PFSK-1 (cell line): ENCODE results near the gene UFC1.

Source experiments
- POLR2AphosphoS5 ChIP-seq: IDR thresholded peaks from 2 replicates; pipeline ENCODE4 v1.6.1; 2012; ENCODE audit warnings: low read depth, mild to moderate bottlenecking, control low read depth, low read length, moderate library complexity
- SIN3A ChIP-seq: IDR thresholded peaks from 2 replicates; pipeline ENCODE4 v1.6.1; 2012; ENCODE audit warnings: mild to moderate bottlenecking, low read length, moderate library complexity, borderline replicate concordance; ENCODE audit not compliant: insufficient read depth
- TF ChIP-seq, protein P1 (sequence below), 2 experiments: IDR thresholded peaks; 2 replicates each; pipeline versions ENCODE4 v1.6.1 to v1.8.0; 2011 to 2012; ENCODE audit warnings: low read depth in 2 of 2, low read length in 2 of 2, control low read depth in 1 of 2, inconsistent platforms in 1 of 2, mild to moderate bottlenecking in 1 of 2, moderate library complexity in 1 of 2; ENCODE audit not compliant: insufficient read depth in 1 of 2

DNA sequence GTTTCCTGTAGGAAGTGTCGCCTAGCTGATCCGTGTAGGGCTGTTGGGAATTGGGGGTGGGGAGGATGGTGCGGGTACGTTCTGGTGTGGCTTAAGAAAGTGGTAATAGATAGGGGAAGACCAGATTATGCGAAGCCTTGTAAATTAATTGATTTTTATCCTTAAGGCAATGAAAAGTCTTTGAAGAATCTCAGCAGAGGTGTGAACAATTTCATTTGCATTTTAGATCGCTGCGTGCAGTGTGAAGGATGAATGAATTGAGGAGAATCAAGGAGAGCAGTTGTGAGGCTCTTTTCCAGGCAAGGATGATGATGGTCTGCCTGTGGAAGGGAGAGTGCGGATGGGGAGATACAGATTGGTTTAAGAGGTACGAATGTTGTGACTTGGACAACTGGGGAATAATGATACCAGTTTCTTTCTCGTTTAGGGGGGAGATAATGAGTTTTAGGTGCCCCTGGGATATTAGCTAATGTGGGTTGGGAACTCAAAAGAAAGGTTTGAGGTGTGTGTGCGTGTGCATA, 20.5 kb upstream of the UFC1 start:
- TF ChIP-seq, protein P1, sequence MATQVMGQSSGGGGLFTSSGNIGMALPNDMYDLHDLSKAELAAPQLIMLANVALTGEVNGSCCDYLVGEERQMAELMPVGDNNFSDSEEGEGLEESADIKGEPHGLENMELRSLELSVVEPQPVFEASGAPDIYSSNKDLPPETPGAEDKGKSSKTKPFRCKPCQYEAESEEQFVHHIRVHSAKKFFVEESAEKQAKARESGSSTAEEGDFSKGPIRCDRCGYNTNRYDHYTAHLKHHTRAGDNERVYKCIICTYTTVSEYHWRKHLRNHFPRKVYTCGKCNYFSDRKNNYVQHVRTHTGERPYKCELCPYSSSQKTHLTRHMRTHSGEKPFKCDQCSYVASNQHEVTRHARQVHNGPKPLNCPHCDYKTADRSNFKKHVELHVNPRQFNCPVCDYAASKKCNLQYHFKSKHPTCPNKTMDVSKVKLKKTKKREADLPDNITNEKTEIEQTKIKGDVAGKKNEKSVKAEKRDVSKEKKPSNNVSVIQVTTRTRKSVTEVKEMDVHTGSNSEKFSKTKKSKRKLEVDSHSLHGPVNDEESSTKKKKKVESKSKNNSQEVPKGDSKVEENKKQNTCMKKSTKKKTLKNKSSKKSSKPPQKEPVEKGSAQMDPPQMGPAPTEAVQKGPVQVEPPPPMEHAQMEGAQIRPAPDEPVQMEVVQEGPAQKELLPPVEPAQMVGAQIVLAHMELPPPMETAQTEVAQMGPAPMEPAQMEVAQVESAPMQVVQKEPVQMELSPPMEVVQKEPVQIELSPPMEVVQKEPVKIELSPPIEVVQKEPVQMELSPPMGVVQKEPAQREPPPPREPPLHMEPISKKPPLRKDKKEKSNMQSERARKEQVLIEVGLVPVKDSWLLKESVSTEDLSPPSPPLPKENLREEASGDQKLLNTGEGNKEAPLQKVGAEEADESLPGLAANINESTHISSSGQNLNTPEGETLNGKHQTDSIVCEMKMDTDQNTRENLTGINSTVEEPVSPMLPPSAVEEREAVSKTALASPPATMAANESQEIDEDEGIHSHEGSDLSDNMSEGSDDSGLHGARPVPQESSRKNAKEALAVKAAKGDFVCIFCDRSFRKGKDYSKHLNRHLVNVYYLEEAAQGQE (IDR thresholded peaks at IDR 0.05; ENCODE audit: insufficient read depth in 1 of 2, low read depth in 2 of 2, low read length in 2 of 2) = no peak; a peak in 1 of 4 replicates
- TF ChIP-seq POLR2AphosphoS5 = no peak
- 0 out of 2 replicates have a peak, but pooled peaks have one; percentile 59 for TF ChIP-seq SIN3A
